ENCODE measurements around the gene ABITRAM.

The ABITRAM gene

GRCh38 chr9:108933718-108934322, 380 bp upstream of the ABITRAM start, which contains the start of gene ELP1:
Gene ELP1, minus strand, starts transcription at chr9:108934124. Its CDS starts 2,978 bp downstream, at chr9:108931146.
- Histone ChIP-seq H3K9me3 (replicated peaks; ENCODE audit: low read length) (no peaks in the 10 kb centered on the region), H3K4me3 (ENCODE audit: low read length) (peak within 1 kb of the TSS; percentile 88), H3K4me1 (ENCODE audit: control insufficient read depth, insufficient read depth, low read length) (peaks cover 13% of the 10 kb centered on the region), H3K4me2 (ENCODE audit: low read length) (peak within 1 kb of the TSS; percentile 92), H3K27me3 (ENCODE audit: control insufficient read depth, insufficient read depth, low read length) (no peaks in the 10 kb centered on the region), H3K36me3 (ENCODE audit: insufficient read depth, low read length) (peaks cover 15% of the 10 kb centered on the region), H3K9ac (ENCODE audit: low read depth, low read length) (peak within 1 kb of the TSS; percentile 89)

DNA sequence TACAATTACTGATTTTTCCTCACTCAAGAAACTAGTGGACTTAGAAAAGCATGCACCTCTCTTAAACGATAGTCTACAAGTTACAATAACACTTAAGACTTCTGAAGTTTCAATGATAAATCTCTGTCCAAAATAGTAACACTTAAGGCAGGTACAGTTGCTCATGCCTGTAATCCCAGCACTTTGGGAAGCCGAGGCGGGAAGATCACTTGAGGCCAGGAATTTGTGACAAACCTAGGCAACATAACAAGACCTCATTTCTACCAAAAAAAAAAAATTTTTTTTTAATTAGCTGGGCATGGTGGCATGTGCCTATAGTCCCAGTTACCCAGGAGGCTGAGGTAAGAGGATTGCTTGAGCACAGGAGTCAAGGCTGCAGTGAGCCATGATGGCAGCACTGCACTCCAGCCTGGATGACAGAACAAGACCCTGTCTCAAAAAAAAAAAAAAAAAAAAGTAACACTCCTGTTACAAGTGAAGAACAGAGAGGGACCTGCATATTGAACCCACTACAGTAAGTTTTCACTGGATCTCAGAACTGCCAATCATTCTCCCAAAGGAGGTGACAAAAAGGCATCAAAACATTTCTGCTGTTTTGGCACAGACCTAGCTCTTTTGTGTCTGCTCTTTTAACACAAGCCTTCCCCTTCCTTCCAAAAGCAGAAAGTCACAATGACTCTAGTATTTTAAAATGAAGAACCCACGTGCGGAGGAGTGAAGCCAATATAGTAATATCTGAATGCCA, 3.5 kb downstream of the ABITRAM start:
- H3K9me3 ChIP-seq (replicated peaks; ENCODE audit: low read length) = no peaks in the 10 kb centered on the region
- no peak overlapping the region for H3K9ac ChIP-seq (ENCODE audit: low read depth, low read length)
- no peak overlapping the region for H3K4me3 ChIP-seq (ENCODE audit: low read length)
- no peaks in the 10 kb centered on the region for H3K27me3 ChIP-seq (ENCODE audit: control insufficient read depth, insufficient read depth, low read length)
- no peak overlapping the region for H3K4me2 ChIP-seq (ENCODE audit: low read length)
- peaks cover 10% of the 10 kb centered on the region for H3K4me1 ChIP-seq (ENCODE audit: control insufficient read depth, insufficient read depth, low read length)
- peaks cover 35% of the 10 kb centered on the region for H3K36me3 ChIP-seq (ENCODE audit: insufficient read depth, low read length)

GRCh38 chr9:108939975-108940374, 5.8 kb downstream of the ABITRAM start:
- Histone ChIP-seq H3K9ac (ENCODE audit: low read depth, low read length) (no peak overlapping the region), H3K36me3 (ENCODE audit: insufficient read depth, low read length) (peaks cover 44% of the 10 kb centered on the region), H3K4me3 (ENCODE audit: low read length) (no peak overlapping the region), H3K4me1 (ENCODE audit: control insufficient read depth, insufficient read depth, low read length) (peaks cover 5% of the 10 kb centered on the region), H3K4me2 (ENCODE audit: low read length) (no peak overlapping the region), H3K9me3 (replicated peaks; ENCODE audit: low read length) (no peaks in the 10 kb centered on the region), H3K27me3 (ENCODE audit: control insufficient read depth, insufficient read depth, low read length) (no peaks in the 10 kb centered on the region)

DNA sequence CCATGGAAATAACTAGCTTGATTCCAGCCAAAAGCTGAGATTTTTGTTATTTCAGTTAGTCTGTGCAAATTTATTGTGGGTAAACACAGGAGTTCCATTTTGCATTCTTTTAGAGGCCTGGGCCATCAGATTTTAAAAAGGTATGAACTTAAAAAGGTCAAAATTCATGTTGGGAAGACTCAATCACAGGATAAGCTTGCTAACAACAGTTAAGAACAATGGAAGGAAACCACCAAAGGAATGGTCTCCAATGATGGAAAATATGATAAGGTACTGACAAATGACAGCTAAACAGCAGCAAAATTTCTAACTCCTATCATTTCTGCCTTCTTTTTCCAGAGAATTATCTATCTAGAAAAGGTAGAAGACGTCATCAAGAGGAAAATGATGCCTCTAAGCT, 16.0 kb downstream of the ABITRAM start:
- Histone ChIP-seq H3K4me3 (ENCODE audit: low read length) (no peak overlapping the region), H3K4me1 (ENCODE audit: control insufficient read depth, insufficient read depth, low read length) (no peaks in the 10 kb centered on the region), H3K36me3 (ENCODE audit: insufficient read depth, low read length) (peaks cover 20% of the 10 kb centered on the region), H3K4me2 (ENCODE audit: low read length) (no peak overlapping the region), H3K9me3 (replicated peaks; ENCODE audit: low read length) (no peaks in the 10 kb centered on the region), H3K27me3 (ENCODE audit: control insufficient read depth, insufficient read depth, low read length) (no peaks in the 10 kb centered on the region), H3K9ac (ENCODE audit: low read depth, low read length) (no peak overlapping the region)

DNA sequence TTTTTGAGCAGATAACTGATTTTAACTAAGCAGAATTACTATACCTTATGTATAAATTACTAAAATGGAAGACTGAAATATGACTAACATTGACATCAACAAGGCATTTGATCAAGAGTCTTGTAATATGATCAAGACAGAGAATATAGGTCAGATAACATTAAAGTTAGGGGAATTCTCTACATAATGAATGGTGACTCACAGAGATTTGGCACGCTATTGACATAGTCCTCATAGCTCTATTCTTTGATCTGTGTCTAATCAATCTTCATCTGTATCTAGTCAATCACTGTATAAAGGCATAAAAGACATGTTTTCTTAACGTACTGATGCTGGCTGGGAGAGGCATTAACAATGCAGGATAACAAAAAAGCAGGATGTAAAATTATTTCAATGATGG, 17.4 kb downstream of the ABITRAM start:
- Histone ChIP-seq H3K27me3 (ENCODE audit: control insufficient read depth, insufficient read depth, low read length) (no peaks in the 10 kb centered on the region), H3K36me3 (ENCODE audit: insufficient read depth, low read length) (peaks cover 20% of the 10 kb centered on the region), H3K4me2 (ENCODE audit: low read length) (no peak overlapping the region), H3K4me3 (ENCODE audit: low read length) (no peak overlapping the region), H3K9me3 (replicated peaks; ENCODE audit: low read length) (no peaks in the 10 kb centered on the region), H3K4me1 (ENCODE audit: control insufficient read depth, insufficient read depth, low read length) (no peaks in the 10 kb centered on the region), H3K9ac (ENCODE audit: low read depth, low read length) (no peak overlapping the region)

DNA sequence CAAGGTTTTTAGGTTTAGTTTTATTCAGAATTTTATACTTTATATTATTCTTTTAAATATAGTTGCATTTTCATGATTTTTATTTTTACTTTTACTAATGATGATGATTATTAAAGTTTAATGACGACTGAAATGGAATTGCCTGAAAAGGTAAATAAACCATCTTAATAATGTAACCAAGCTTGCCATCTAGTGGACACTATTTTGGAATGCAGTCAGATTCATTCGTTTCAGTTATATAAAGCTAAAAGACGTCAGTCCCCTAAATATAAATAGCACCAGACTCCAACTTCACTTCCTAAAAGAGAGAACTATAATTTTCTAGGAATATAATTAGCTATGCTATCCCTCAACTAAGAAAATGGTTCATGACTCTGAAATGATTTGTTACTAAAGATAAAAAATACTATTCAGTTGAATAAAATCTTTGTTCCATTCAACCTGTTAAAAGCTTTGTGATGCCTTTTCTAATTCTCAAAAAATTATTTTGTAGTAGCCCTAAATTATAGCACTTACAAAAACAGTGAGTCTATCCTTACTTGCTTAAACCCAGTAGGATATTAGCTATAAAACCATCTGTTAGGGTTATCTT, 19.9 kb downstream of the ABITRAM start:
- no peak overlapping the region for H3K4me2 ChIP-seq (ENCODE audit: low read length)
- H3K9ac ChIP-seq (ENCODE audit: low read depth, low read length) = no peak overlapping the region
- no peaks in the 10 kb centered on the region for H3K9me3 ChIP-seq (replicated peaks; ENCODE audit: low read length)
- H3K36me3 ChIP-seq (ENCODE audit: insufficient read depth, low read length) = peaks cover 11% of the 10 kb centered on the region
- no peaks in the 10 kb centered on the region for H3K27me3 ChIP-seq (ENCODE audit: control insufficient read depth, insufficient read depth, low read length)
- H3K4me1 ChIP-seq (ENCODE audit: control insufficient read depth, insufficient read depth, low read length) = no peaks in the 10 kb centered on the region
- no peak overlapping the region for H3K4me3 ChIP-seq (ENCODE audit: low read length)

DNA sequence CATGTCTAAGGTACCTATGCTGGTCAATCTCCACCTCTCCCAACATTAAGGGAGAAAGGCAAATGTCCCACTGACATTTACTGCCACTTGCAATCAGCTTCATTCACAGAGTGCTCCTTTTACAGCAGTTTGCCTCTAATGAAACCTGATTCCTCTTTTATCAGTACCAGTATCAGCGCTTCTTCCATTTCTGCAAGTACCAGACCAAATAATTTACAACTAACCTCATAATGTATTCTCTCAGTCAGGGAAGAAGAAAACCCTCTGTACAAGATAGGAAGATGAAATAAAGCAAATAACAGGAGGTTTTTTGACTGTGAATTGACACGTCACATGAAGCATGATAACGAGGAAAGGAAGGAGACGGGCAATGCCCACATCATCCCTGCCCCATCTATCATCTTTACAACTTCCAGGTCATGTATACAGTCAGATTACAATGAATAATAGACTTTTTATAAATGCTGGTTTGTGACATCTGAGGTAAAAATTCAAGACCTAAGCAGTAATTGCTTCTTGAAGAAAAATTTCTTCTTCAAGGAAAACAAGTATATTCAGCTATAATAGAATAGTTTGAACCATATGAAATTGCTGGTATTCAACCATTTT, 21.9 kb downstream of the ABITRAM start:
- H3K4me2 ChIP-seq (ENCODE audit: low read length) = no peak overlapping the region
- H3K9ac ChIP-seq (ENCODE audit: low read depth, low read length) = no peak overlapping the region
- H3K4me3 ChIP-seq (ENCODE audit: low read length) = no peak overlapping the region
- H3K4me1 ChIP-seq (ENCODE audit: control insufficient read depth, insufficient read depth, low read length) = no peaks in the 10 kb centered on the region
- no peaks in the 10 kb centered on the region for H3K9me3 ChIP-seq (replicated peaks; ENCODE audit: low read length)
- no peaks in the 10 kb centered on the region for H3K27me3 ChIP-seq (ENCODE audit: control insufficient read depth, insufficient read depth, low read length)
- H3K36me3 ChIP-seq (ENCODE audit: insufficient read depth, low read length) = peaks cover 16% of the 10 kb centered on the region

DNA sequence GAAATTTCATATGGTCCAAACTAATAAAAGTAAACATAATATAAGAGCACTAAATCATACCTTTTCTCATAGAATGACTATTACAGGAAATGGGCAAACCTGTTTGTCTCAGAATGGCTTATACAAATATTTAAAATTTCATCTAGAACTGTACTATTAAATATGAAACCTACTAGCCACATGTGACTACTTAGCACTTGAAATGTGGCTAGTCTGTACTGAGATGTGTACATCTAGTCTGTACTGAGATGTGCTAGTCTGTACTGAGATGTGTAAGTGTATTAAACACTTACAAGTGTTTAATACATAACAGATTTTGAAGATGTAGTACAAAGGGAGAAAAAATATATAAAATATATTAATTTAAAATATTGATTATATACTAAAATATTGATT, 22.4 kb downstream of the ABITRAM start:
- Histone ChIP-seq H3K36me3 (ENCODE audit: insufficient read depth, low read length) (peaks cover 16% of the 10 kb centered on the region), H3K4me2 (ENCODE audit: low read length) (no peak overlapping the region), H3K9ac (ENCODE audit: low read depth, low read length) (no peak overlapping the region), H3K9me3 (replicated peaks; ENCODE audit: low read length) (no peaks in the 10 kb centered on the region), H3K27me3 (ENCODE audit: control insufficient read depth, insufficient read depth, low read length) (no peaks in the 10 kb centered on the region), H3K4me3 (ENCODE audit: low read length) (no peak overlapping the region), H3K4me1 (ENCODE audit: control insufficient read depth, insufficient read depth, low read length) (no peaks in the 10 kb centered on the region)

DNA sequence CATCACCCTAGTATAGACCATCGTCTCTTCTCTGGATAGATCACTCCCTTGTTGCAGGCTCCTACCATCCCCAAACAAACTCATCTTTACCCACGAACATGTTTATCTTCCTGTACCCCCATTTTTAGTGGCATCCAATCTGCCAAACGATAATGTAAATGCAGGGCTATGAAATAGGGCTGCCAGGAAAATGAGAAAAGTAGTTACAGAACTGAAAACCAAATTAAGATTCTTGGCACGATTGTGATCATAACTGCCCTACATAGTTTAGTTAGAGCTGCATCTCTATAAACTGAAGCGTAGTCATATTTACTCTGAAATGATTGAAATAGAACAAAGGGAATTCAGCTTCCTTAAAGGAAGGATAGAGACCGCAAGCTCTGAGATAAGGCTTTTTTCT, 26.1 kb downstream of the ABITRAM start:
- no peaks in the 10 kb centered on the region for H3K9me3 ChIP-seq (replicated peaks; ENCODE audit: low read length)
- peaks cover 9% of the 10 kb centered on the region for H3K36me3 ChIP-seq (ENCODE audit: insufficient read depth, low read length)
- H3K4me1 ChIP-seq (ENCODE audit: control insufficient read depth, insufficient read depth, low read length) = no peaks in the 10 kb centered on the region
- no peak overlapping the region for H3K9ac ChIP-seq (ENCODE audit: low read depth, low read length)
- H3K4me3 ChIP-seq (ENCODE audit: low read length) = no peak overlapping the region
- no peak overlapping the region for H3K4me2 ChIP-seq (ENCODE audit: low read length)
- H3K27me3 ChIP-seq (ENCODE audit: control insufficient read depth, insufficient read depth, low read length) = no peaks in the 10 kb centered on the region

- Histone ChIP-seq H3K4me1 (ENCODE audit: control insufficient read depth, insufficient read depth, low read length) (no peaks in the 10 kb centered on the region), H3K4me3 (ENCODE audit: low read length) (no peak overlapping the region), H3K9me3 (replicated peaks; ENCODE audit: low read length) (no peaks in the 10 kb centered on the region), H3K4me2 (ENCODE audit: low read length) (no peak overlapping the region), H3K27me3 (ENCODE audit: control insufficient read depth, insufficient read depth, low read length) (no peaks in the 10 kb centered on the region), H3K9ac (ENCODE audit: low read depth, low read length) (no peak overlapping the region), H3K36me3 (ENCODE audit: insufficient read depth, low read length) (peaks cover 15% of the 10 kb centered on the region)
These were observed 27.0 kb downstream of the ABITRAM start for GRCh38 chr9:108961151-108961550.

DNA sequence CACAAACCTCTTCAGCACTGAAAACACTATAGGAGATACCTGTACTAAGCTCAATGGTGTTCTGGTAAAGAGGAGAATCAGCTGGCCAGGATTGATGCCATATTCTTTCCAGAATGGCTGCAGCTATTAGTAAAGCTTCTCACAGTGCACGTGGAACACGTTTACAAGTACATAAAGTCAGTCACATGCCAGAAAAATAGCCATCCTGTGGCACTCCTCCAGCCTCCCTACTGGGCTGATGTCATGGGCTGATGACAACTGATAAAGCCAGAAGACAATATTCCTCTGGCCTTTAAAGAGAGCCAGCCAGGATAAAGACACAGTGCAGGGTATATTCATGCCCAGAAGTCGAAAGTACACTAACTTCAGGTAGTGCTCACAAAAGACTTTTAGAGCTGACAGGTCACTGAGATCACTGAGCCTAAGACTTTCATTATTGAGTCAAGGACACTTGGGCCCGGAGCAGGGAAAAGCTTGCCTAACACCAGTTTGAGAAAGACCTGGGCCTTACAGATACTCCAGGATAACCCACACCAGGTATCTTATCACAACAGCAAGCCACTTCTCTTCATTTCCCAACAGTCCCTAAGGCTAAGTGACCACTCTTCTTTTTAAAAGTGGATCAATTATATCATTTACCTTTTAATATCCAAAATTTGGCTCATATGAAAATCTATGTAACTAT, 29.4 kb downstream of the ABITRAM start:
- no peaks in the 10 kb centered on the region for H3K9me3 ChIP-seq (replicated peaks; ENCODE audit: low read length)
- no peak overlapping the region for H3K4me2 ChIP-seq (ENCODE audit: low read length)
- no peaks in the 10 kb centered on the region for H3K4me1 ChIP-seq (ENCODE audit: control insufficient read depth, insufficient read depth, low read length)
- H3K36me3 ChIP-seq (ENCODE audit: insufficient read depth, low read length) = peaks cover 18% of the 10 kb centered on the region
- no peaks in the 10 kb centered on the region for H3K27me3 ChIP-seq (ENCODE audit: control insufficient read depth, insufficient read depth, low read length)
- no peak overlapping the region for H3K9ac ChIP-seq (ENCODE audit: low read depth, low read length)
- H3K4me3 ChIP-seq (ENCODE audit: low read length) = no peak overlapping the region
